Measurements from ENCODE around the gene UTP25.

Gene UTP25

GRCh38 chr1:209838537-209838936, 10.8 kb downstream of the UTP25 start:
- no peak for DNase-seq (ENCODE audit: low spot score)
- FAIRE-seq, result no peak

- FAIRE-seq (no peak), DNase-seq (ENCODE audit: low spot score) (peak; percentile 88)
Measured at GRCh38 chr1:209839875-209840546, 12.2 kb downstream of the UTP25 start.

- FAIRE-seq (no peak), DNase-seq (ENCODE audit: low spot score) (no peak)
Measured at GRCh38 chr1:209840611-209841010, 12.8 kb downstream of the UTP25 start.

GRCh38 chr1:209844695-209845407, 17.1 kb downstream of the UTP25 start:
- no peak for DNase-seq (ENCODE audit: low spot score)
- FAIRE-seq, result no peak

GRCh38 chr1:209845408-209845725, 17.6 kb downstream of the UTP25 start:
- no peak for FAIRE-seq
- DNase-seq (ENCODE audit: low spot score), result no peak

GRCh38 chr1:209849388-209849787, 21.6 kb downstream of the UTP25 start:
- no peak for DNase-seq (ENCODE audit: low spot score)
- no peak for FAIRE-seq

- FAIRE-seq (peak; percentile 56), DNase-seq (ENCODE audit: low spot score) (peak; percentile 72)
Measured at GRCh38 chr1:209850342-209850979, 22.7 kb downstream of the UTP25 start.

GRCh38 chr1:209853676-209854075, 25.9 kb downstream of the UTP25 start:
- no peak for DNase-seq (ENCODE audit: low spot score)
- no peak for FAIRE-seq

- DNase-seq (ENCODE audit: low spot score) (no peak), FAIRE-seq (no peak)
Measured at GRCh38 chr1:209854196-209854595, 26.4 kb downstream of the UTP25 start.

GRCh38 chr1:209855006-209855405, 27.2 kb downstream of the UTP25 start:
- FAIRE-seq, result no peak
- no peak for DNase-seq (ENCODE audit: low spot score)

GRCh38 chr1:209855623-209856022, 27.9 kb downstream of the UTP25 start:
- DNase-seq (ENCODE audit: low spot score), result no peak

GRCh38 chr1:209858561-209859103, 30.9 kb downstream of the UTP25 start:
- DNase-seq (ENCODE audit: low spot score), result no peak
- no peak for FAIRE-seq

More at GRCh38 chr1:209855623-209856022, 27.9 kb downstream of the UTP25 start:
- no peak for FAIRE-seq

- FAIRE-seq, result no peak
- peak; percentile 78 for DNase-seq (ENCODE audit: low spot score)
Measured at GRCh38 chr1:209860293-209860881, 32.6 kb downstream of the UTP25 start.

GRCh38 chr1:209861242-209861641, 33.5 kb downstream of the UTP25 start:
- no peak for FAIRE-seq
- DNase-seq (ENCODE audit: low spot score), result no peak

- FAIRE-seq, result no peak
Measured at GRCh38 chr1:209862391-209863356, 34.9 kb downstream of the UTP25 start.

GRCh38 chr1:209863766-209864485, 36.2 kb downstream of the UTP25 start:
- DNase-seq (ENCODE audit: low spot score) (no peak), FAIRE-seq (no peak)

More at GRCh38 chr1:209862391-209863356, 34.9 kb downstream of the UTP25 start:
- no peak for DNase-seq (ENCODE audit: low spot score)

- FAIRE-seq, result no peak
- no peak for DNase-seq (ENCODE audit: low spot score)
Measured at GRCh38 chr1:209866201-209866600, 38.4 kb downstream of the UTP25 start.

- FAIRE-seq (no peak), DNase-seq (ENCODE audit: low spot score) (no peak)
Measured at GRCh38 chr1:209869291-209870149, 41.7 kb downstream of the UTP25 start.

Measured in urothelium cell line (cell line).